Endothelial cell of umbilical vein (primary cell): Measurements from ENCODE around the gene PTPN13. TPM values are rescaled to one million over a fixed set of nuclear protein-coding genes. Genes with fewer than 3 reads are reported as not detected.

Source experiments
- BruUV-seq: library from RNA; stranded (reverse); fragments of 400-500 nt; replicated peaks from 2 replicates; lab custom pipeline; 2021; lab: Mats Ljungman, UMichigan
- CTCF ChIA-PET: fragments of 300-600, 350-600 bp; sonication (Branson Sonifier 250); formaldehyde crosslinking; loops from one replicate; lab custom pipeline; 2021; ENCODE audit warnings: antibody characterized with exemption, inconsistent platforms; lab: Charles Lee
- POLR2A ChIA-PET: fragments of 300-600, 350-600 bp; sonication (Branson Sonifier 250); formaldehyde crosslinking; loops from one replicate; lab custom pipeline; 2021; ENCODE audit warnings: antibody characterized with exemption, inconsistent platforms; lab: Charles Lee
- DNase-seq: peaks from one replicate; pipeline ENCODE4 v3.0.0-alpha.2; 2011; ENCODE audit warnings: low read depth, low spot score
- FAIRE-seq: peaks from 2 replicates; lab custom pipeline; 2011; peaks lifted over from hg19 to GRCh38; lab: Jason Lieb, UNC
- H2AFZ ChIP-seq: 2 replicates; pipeline ENCODE4 v1.6.0; 2012; ENCODE audit warnings: low read depth, low read length, control low read depth, inconsistent platforms
- H3K27ac ChIP-seq: 2 replicates; pipeline ENCODE4 v1.5.1; 2011; ENCODE audit warnings: low read depth, mild to moderate bottlenecking, control low read depth, low read length, moderate library complexity; ENCODE audit not compliant: insufficient read depth
- H3K27me3 ChIP-seq, 2 experiments: 2 replicates each; pipeline versions ENCODE4 v1.6.0 to v1.6.1; 2011; ENCODE audit warnings: low read length in 2 of 2, mixed read lengths in 1 of 2; ENCODE audit not compliant: control insufficient read depth in 2 of 2, insufficient read depth in 2 of 2
- H3K36me3 ChIP-seq, 2 experiments: 2 replicates in 1 of 2; 3 replicates in 1 of 2; pipeline ENCODE4 v1.5.1; 2011; ENCODE audit warnings: low read length in 2 of 2, mild to moderate bottlenecking in 1 of 2, moderate library complexity in 1 of 2; ENCODE audit not compliant: control insufficient read depth in 2 of 2, insufficient read depth in 2 of 2; ENCODE audit errors: extremely low read depth in 1 of 2
- H3K4me1 ChIP-seq: 3 replicates; pipeline ENCODE4 v1.5.1; 2011; ENCODE audit warnings: mild to moderate bottlenecking, low read length; ENCODE audit not compliant: control insufficient read depth, insufficient read depth; ENCODE audit errors: extremely low read depth
- H3K4me2 ChIP-seq: 2 replicates; pipeline ENCODE4 v1.6.1; 2011; ENCODE audit warnings: low read length, control low read depth, mixed read lengths; ENCODE audit not compliant: insufficient read depth
- H3K4me3 ChIP-seq, 3 experiments: fragments of 200-600 bp in 1 of 3; sonication (generic), shearing (Covaris generic) in 1 of 3; replicated peaks in 1 of 3; 2 replicates each; pipeline ENCODE4 v1.5.1; 2011 to 2016; ENCODE audit warnings: control low read depth in 3 of 3, low read length in 3 of 3, mild to moderate bottlenecking in 2 of 3, inconsistent platforms in 1 of 3, low read depth in 1 of 3, moderate library complexity in 1 of 3; ENCODE audit not compliant: insufficient read depth in 1 of 3
- H3K79me2 ChIP-seq: 2 replicates; pipeline ENCODE4 v1.6.0; 2012; ENCODE audit warnings: low read length, inconsistent platforms; ENCODE audit not compliant: control insufficient read depth, insufficient read depth
- H3K9ac ChIP-seq: replicated peaks from 2 replicates; pipeline ENCODE3; 2011; ENCODE audit warnings: low read length, control low read depth; ENCODE audit not compliant: insufficient read depth; ENCODE audit errors: extremely low read depth
- H3K9me1 ChIP-seq: replicated peaks from 3 replicates; pipeline ENCODE4 v1.6.0; 2011; ENCODE audit warnings: mild to moderate bottlenecking, low read length; ENCODE audit not compliant: control insufficient read depth, insufficient read depth; ENCODE audit errors: extremely low read depth
- H3K9me3 ChIP-seq: replicated peaks from 2 replicates; pipeline ENCODE4 v1.5.1; 2012; ENCODE audit warnings: low read length, inconsistent platforms; ENCODE audit not compliant: control insufficient read depth, insufficient read depth
- H4K20me1 ChIP-seq: replicated peaks from 2 replicates; pipeline ENCODE3; 2011; ENCODE audit warnings: mild to moderate bottlenecking, low read length; ENCODE audit not compliant: control insufficient read depth, insufficient read depth; ENCODE audit errors: extremely low read depth
- CTCF ChIP-seq, 2 donors: IDR thresholded peaks; 1 replicate in 1 of 2; 2 replicates in 1 of 2; pipeline ENCODE4 v1.5.1; 2011; ENCODE audit warnings: low read length in 2 of 2, mild to moderate bottlenecking in 2 of 2, moderate library complexity in 2 of 2, control low read depth in 1 of 2, inconsistent platforms in 1 of 2, low read depth in 1 of 2; ENCODE audit not compliant: insufficient read depth in 1 of 2; ENCODE audit errors: extremely low read depth in 1 of 2
- EZH2 ChIP-seq: IDR thresholded peaks from 2 replicates; pipeline ENCODE4 v1.6.1; 2012; ENCODE audit warnings: borderline replicate concordance, low read depth, mild to moderate bottlenecking, moderate library complexity, low read length, inconsistent platforms; ENCODE audit not compliant: severe bottlenecking
- FOS ChIP-seq: IDR thresholded peaks from 2 replicates; pipeline ENCODE4 v1.6.1; 2011; ENCODE audit warnings: mild to moderate bottlenecking, low read length, moderate library complexity, borderline replicate concordance; ENCODE audit not compliant: insufficient read depth
- GATA2 ChIP-seq: IDR thresholded peaks from 2 replicates; pipeline ENCODE4 v1.7.0; 2011; ENCODE audit warnings: low read depth, mild to moderate bottlenecking, moderate library complexity, mixed read lengths, low read length; ENCODE audit not compliant: insufficient read length, insufficient read depth
- JUN ChIP-seq: IDR thresholded peaks from 2 replicates; pipeline ENCODE4 v1.6.1; 2011; ENCODE audit warnings: borderline replicate concordance, low read depth; ENCODE audit not compliant: insufficient read length, insufficient read depth
- MAX ChIP-seq: IDR thresholded peaks from 2 replicates; pipeline ENCODE4 v1.6.1; 2011; ENCODE audit not compliant: insufficient read depth, insufficient read length
- MYC ChIP-seq: IDR thresholded peaks from one replicate; pipeline ENCODE4 v1.6.1; 2011; ENCODE audit warnings: mild to moderate bottlenecking, low read depth, low read length
- POLR2A ChIP-seq: IDR thresholded peaks from 2 replicates; pipeline ENCODE4 v1.6.1; 2012; ENCODE audit warnings: low read depth, mild to moderate bottlenecking, control low read depth, low read length
- POLR2AphosphoS5 ChIP-seq: IDR thresholded peaks from 2 replicates; pipeline ENCODE4 v1.6.1; 2012; ENCODE audit warnings: low read depth, mild to moderate bottlenecking, control low read depth, low read length, moderate library complexity; ENCODE audit not compliant: insufficient read depth
- dilution Hi-C: fragments of 300-500 bp; cut with MboI; formaldehyde crosslinking; loops from one replicate; pipeline ENCODE4 v1.15.0; 2019; ENCODE audit warnings: low sequenced_read_pairs; ENCODE audit not compliant: extremely low pct_ligation_motif_present
- intact Hi-C: fragments of 100-400 bp; cut with micrococcal nuclease; formaldehyde crosslinking; loops from one replicate; pipeline ENCODE4 v1.10.0; 2022
- polyA plus RNA-seq, 4 experiments: library from polyadenylated mRNA; depleted of rRNA in 3 of 4; stranded (reverse) in 3 of 4; unstranded in 1 of 4; fragments of >200 nt; gene quantifications; 2 replicates each; pipeline versions ENCODE4 v1.2.1 to v1.2.3, GENCODE V29; 2011 to 2012; ENCODE audit warnings: missing spikeins in 1 of 4
- total RNA-seq: library from RNA; stranded (reverse); gene quantifications from 2 replicates; pipeline ENCODE4 v1.2.3, GENCODE V29; 2021

PTPN13 gene
- total and polyA plus RNA-seq, 2 donors (not counting 3 experiments of a cell fraction or from before 2014, with no cell fraction given) = 0.69 to 2.9 TPM

- Histone ChIP-seq H3K9me1 (no peaks in the 10 kb centered on the region), H3K4me2 (no peak overlapping the region), H4K20me1 (no peaks in the 10 kb centered on the region), H3K79me2 (no peaks in the 10 kb centered on the region), H3K27me3 (no peaks in the 10 kb centered on the region), H2AFZ (no peak overlapping the region), H3K27ac (no peak overlapping the region), H3K9ac (no peak overlapping the region), H3K36me3 (no peaks in the 10 kb centered on the region), H3K9me3 (no peaks in the 10 kb centered on the region), H3K4me1 (no peaks in the 10 kb centered on the region), H3K4me3 (no peak overlapping the region)
- FAIRE-seq (no peak), DNase-seq (no peak)
- BruUV-seq = no TSS peak
- CTCF ChIA-PET = no interaction called here
- intact Hi-C loops = no loop called here
- TF ChIP-seq CTCF (IDR thresholded peaks at IDR 0.05; ENCODE audit: extremely low read depth in 1 of 2, insufficient read depth in 1 of 2, low read depth in 1 of 2, low read length in 2 of 2) (no peak), MYC (no peak), EZH2 (no peak)
- POLR2A ChIA-PET = no interaction called here
- dilution Hi-C loops = no loop called here
Observed at GRCh38 chr4:86611757-86612156, 17.6 kb downstream of the PTPN13 start.

- intact Hi-C loops (no loop called here), dilution Hi-C loops (no loop called here)
- Histone ChIP-seq H3K4me1 (no peaks in the 10 kb centered on the region), H3K27ac (no peak overlapping the region), H3K9ac (no peak overlapping the region), H3K9me1 (no peaks in the 10 kb centered on the region), H3K79me2 (no peaks in the 10 kb centered on the region), H3K27me3 (no peaks in the 10 kb centered on the region), H4K20me1 (no peaks in the 10 kb centered on the region), H2AFZ (no peak overlapping the region), H3K4me3 (no peak overlapping the region), H3K36me3 (no peaks in the 10 kb centered on the region), H3K9me3 (no peaks in the 10 kb centered on the region), H3K4me2 (no peak overlapping the region)
- CTCF ChIA-PET = interaction anchor here (1.4 kb wide), 2 partner anchors 38 to 115 kb away, joined by 3 read pairs; no protein-coding TSS in a partner anchor
- DNase-seq (no peak), FAIRE-seq (no peak)
- BruUV-seq = no TSS peak
- POLR2A ChIA-PET = no interaction called here
- no peak for TF ChIP-seq CTCF (IDR thresholded peaks at IDR 0.05; ENCODE audit: extremely low read depth in 1 of 2, insufficient read depth in 1 of 2, low read depth in 1 of 2, low read length in 2 of 2)
- TF ChIP-seq MAX = no peak
- no peak for TF ChIP-seq EZH2
- no peak for TF ChIP-seq GATA2
- no peak for TF ChIP-seq POLR2A
- TF ChIP-seq MYC = no peak
- TF ChIP-seq JUN = no peak
- TF ChIP-seq FOS = no peak
- no peak for TF ChIP-seq POLR2AphosphoS5
Observed at GRCh38 chr4:86613734-86614133, 19.6 kb downstream of the PTPN13 start.
